Dendritic cell treated with granulocyte-macrophage colony-stimulating factor and Interleukin-4, amounts not matched to agents 40 ng/mL and 50 ng/mL, for 4 days (primary cell): ENCODE results near the gene MAN2A2.
"Not testable (repeated sequence)": the region's sequence is repeated elsewhere in the genome, so short reads cannot be mapped to it uniquely, and the experiment has no call there.

ENCODE experiments used
- H3K27ac Mint-ChIP-seq: one replicate; pipeline ENCODE4 v1.8.0; 2022; ENCODE audit warnings: mild to moderate bottlenecking, mixed read lengths
- H3K27me3 Mint-ChIP-seq: one replicate; pipeline ENCODE4 v1.8.0; 2022; ENCODE audit warnings: mild to moderate bottlenecking, mixed read lengths
- H3K36me3 Mint-ChIP-seq: one replicate; pipeline ENCODE4 v1.8.0; 2022; ENCODE audit warnings: low read depth, mixed read lengths
- H3K4me1 Mint-ChIP-seq: one replicate; pipeline ENCODE4 v1.8.0; 2022; ENCODE audit warnings: low read depth, mixed read lengths
- H3K4me3 Mint-ChIP-seq: one replicate; pipeline ENCODE4 v1.8.0; 2022; ENCODE audit warnings: mild to moderate bottlenecking, moderate library complexity, mixed read lengths
- H3K9me3 Mint-ChIP-seq: one replicate; pipeline ENCODE4 v1.8.0; 2022; ENCODE audit warnings: mixed read lengths
- intact Hi-C: fragments of 100-400 bp; cut with micrococcal nuclease; formaldehyde crosslinking; loops from one replicate; pipeline ENCODE4 v1.15.0; 2022

Gene MAN2A2

GRCh38 chr15:90866161-90866715, 36.9 kb upstream of the MAN2A2 start:
- peaks cover 75% of the 10 kb centered on the region for H3K4me1 Mint-ChIP-seq
- H3K27me3 Mint-ChIP-seq: no peaks in the 10 kb centered on the region
- H3K36me3 Mint-ChIP-seq: peaks cover 25% of the 10 kb centered on the region
- H3K9me3 Mint-ChIP-seq: no peaks in the 10 kb centered on the region
- intact Hi-C loops: no loop called here
- peak overlapping the region; percentile 66 for H3K27ac Mint-ChIP-seq
- H3K4me3 Mint-ChIP-seq: no peak overlapping the region

- Mint-ChIP-seq H3K9me3 (no peaks in the 10 kb centered on the region), H3K27me3 (no peaks in the 10 kb centered on the region), H3K27ac (peak overlapping the region; percentile 66), H3K4me3 (no peak overlapping the region), H3K36me3 (peaks cover 25% of the 10 kb centered on the region), H3K4me1 (peaks cover 75% of the 10 kb centered on the region)
- intact Hi-C loops: no loop called here
These were observed 36.3 kb upstream of the MAN2A2 start for GRCh38 chr15:90866800-90867199.

DNA sequence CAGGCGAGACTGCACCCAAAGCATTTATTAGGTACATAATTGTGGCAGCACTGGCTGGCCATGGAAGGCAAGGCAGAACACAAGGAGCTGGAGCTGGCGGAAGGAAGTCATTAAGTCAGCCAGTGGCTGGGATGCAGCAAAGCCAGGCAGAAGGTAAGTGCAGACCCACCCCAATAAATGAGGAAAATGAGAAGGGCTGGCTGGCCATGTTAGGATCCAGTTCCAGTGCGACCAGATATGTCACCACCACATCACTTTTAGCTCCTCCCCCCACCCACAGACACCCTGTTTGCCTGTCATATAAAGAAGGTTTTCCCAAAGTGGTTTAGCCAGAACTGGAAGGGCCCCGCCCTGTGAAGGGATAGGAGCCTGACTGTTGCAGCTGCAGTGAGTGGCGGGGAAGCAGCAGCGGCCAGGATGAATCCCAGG, 34.8 kb upstream of the MAN2A2 start, which contains the start of gene FURIN:
Gene FURIN (plus strand): TSS at position 328 of the 429 bp plus-strand sequence. CDS start 7,153 bp downstream, outside the sequence.
- no peaks in the 10 kb centered on the region for H3K9me3 Mint-ChIP-seq
- no peaks in the 10 kb centered on the region for H3K27me3 Mint-ChIP-seq
- peaks cover 39% of the 10 kb centered on the region for H3K36me3 Mint-ChIP-seq
- H3K4me1 Mint-ChIP-seq: peaks cover 73% of the 10 kb centered on the region
- H3K4me3 Mint-ChIP-seq: peak within 1 kb of the TSS; percentile 81
- intact Hi-C loops: no loop called here
- H3K27ac Mint-ChIP-seq: peak within 1 kb of the TSS; percentile 89

GRCh38 chr15:90869140-90869541, 34.0 kb upstream of the MAN2A2 start:
- Mint-ChIP-seq H3K36me3 (peaks cover 47% of the 10 kb centered on the region), H3K9me3 (no peaks in the 10 kb centered on the region), H3K27me3 (no peaks in the 10 kb centered on the region), H3K4me3 (peak overlapping the region; percentile 81), H3K27ac (peak overlapping the region; percentile 89), H3K4me1 (peaks cover 74% of the 10 kb centered on the region)
- intact Hi-C loops: no loop called here

DNA sequence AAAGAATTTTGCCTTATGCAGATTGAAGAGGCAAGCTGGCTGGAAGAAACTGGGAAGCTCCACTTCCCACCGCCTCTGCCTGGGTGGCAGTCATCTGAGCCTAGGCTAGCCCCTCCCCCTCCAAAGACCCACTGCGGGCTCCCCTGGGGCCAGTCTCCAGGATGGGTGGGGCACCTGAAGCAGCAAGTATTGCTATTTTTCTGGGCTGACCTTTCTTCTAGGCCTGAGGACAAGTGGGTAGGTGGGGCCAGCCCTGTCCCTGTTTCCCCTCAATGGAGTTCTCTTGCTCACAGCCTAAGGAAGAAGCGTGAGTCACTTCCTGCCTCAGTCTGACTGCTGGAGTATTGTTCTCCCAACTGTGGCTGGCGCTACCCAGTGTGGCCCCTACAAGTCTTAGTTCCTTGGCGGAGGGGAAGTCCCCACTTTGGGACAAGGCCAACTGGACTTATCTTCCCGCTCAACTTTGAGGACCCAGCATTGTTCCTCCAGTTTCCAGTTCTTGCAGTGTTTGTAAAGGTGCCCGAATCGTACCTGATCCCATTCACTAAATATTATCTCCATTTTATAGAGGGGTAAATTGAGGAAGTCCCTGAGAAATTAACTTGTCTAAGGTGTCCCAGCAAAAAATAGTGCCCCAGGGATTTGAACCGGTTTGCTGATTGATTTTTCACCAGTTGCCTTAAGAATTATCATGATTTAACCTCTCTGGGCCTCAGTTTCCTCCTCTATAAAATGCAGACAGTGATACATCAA, 33.3 kb upstream of the MAN2A2 start:
- intact Hi-C loops: loop anchor here (5.0 kb wide), 1 partner anchor 32 kb away; no protein-coding TSS in a partner anchor
- peak overlapping the region; percentile 81 for H3K4me3 Mint-ChIP-seq
- peaks cover 81% of the 10 kb centered on the region for H3K4me1 Mint-ChIP-seq

DNA sequence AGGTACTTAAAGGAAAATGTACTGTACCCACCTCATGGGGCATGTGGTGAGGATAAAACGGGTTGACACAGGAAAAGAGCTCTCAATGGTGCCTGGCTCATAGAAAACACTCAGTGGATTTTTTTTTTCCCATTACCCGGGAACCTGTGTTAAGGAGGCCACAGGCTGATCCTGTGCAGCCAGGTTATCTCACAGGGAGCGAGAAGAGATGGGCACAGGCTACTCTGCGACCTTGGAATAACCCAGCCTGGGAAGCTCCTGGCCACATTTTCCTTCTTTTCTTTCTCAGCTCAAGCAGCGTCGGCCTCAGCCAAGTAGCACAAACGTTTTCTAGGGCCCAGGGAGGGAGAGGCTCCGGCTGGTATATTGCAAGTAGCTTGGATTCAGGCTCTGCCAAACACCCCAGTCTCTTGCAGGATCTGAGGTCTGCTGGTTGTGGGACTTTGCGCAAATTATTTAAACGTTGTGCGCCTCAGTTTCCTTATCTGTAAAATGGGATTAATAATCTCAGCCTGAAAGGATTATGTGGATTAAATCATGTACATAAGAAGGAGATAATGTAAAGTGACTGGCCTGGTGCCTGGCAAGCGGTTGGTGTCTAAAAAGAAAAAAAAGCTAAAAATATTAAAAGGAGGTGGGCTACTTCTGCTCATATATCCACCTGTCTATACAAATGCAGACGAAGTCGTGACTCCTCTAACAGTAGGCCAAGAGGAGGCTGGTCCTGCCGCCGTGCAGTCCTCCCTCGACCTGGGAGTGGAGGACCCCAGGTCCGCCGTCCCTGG, 32.6 kb upstream of the MAN2A2 start:
- peak overlapping the region; percentile 89 for H3K27ac Mint-ChIP-seq
- H3K4me1 Mint-ChIP-seq: peaks cover 87% of the 10 kb centered on the region
- no peaks in the 10 kb centered on the region for H3K27me3 Mint-ChIP-seq
- intact Hi-C loops: loop anchor here (5.0 kb wide), 1 partner anchor 33 kb away; no protein-coding TSS in a partner anchor
- peak overlapping the region; percentile 81 for H3K4me3 Mint-ChIP-seq
- H3K9me3 Mint-ChIP-seq: no peaks in the 10 kb centered on the region
- peaks cover 60% of the 10 kb centered on the region for H3K36me3 Mint-ChIP-seq

More for the DNA sequence above, 33.3 kb upstream of the MAN2A2 start:
- H3K9me3 Mint-ChIP-seq: no peaks in the 10 kb centered on the region
- peaks cover 53% of the 10 kb centered on the region for H3K36me3 Mint-ChIP-seq
- no peaks in the 10 kb centered on the region for H3K27me3 Mint-ChIP-seq
- peak overlapping the region; percentile 89 for H3K27ac Mint-ChIP-seq

- H3K27me3 Mint-ChIP-seq: no peaks in the 10 kb centered on the region
- peak overlapping the region; percentile 89 for H3K27ac Mint-ChIP-seq
- peaks cover 87% of the 10 kb centered on the region for H3K4me1 Mint-ChIP-seq
- peaks cover 67% of the 10 kb centered on the region for H3K36me3 Mint-ChIP-seq
- H3K9me3 Mint-ChIP-seq: no peaks in the 10 kb centered on the region
- H3K4me3 Mint-ChIP-seq: peak overlapping the region; percentile 81
- intact Hi-C loops: loop anchor here (5.0 kb wide), 1 partner anchor 34 kb away; no protein-coding TSS in a partner anchor
These were observed 31.9 kb upstream of the MAN2A2 start for GRCh38 chr15:90871139-90871715.

DNA sequence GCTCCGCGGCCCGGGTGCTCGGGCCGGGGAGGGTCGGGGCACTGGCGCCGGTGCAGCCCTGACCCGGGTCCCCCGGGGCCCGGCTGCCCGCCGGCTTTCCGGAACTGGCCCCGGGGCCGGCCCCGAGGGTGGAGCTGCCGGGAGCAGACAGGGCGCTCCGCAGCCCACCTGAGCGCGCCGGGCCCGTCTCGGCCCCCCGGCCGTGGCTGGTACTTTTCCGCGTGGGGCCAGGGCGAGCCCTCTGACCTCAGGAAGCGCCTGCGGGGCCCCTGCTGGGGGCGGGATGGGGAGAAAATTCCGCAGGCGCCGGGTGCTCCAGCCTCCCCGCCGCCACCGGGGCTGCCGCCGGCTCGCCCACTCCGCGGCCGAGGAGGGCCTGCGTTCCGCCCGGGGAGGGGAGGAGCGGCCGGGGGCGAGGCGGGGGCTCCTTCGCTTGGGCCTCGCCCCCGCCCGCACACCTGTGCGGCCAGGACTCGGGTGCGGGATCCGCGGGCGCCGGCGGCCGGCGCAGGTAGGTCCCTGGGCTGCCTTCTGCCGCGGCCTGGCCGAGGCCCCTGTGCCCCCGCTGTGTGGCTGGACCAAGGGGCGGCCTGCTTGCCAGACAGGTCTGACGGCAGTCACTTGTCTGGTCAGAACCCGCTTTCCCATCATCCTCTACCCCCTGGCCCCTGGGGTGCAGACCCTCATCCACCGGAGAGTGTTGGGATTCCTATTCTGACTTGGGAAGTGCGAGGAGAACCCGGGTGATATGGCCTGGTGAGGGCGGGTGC, 31.2 kb upstream of the MAN2A2 start:
- Mint-ChIP-seq H3K27ac (peak overlapping the region; percentile 89), H3K4me1 (peaks cover 87% of the 10 kb centered on the region)

GRCh38 chr15:90872486-90873184, 30.5 kb upstream of the MAN2A2 start:
- H3K36me3 Mint-ChIP-seq: peaks cover 81% of the 10 kb centered on the region
- peak overlapping the region; percentile 84 for H3K4me3 Mint-ChIP-seq
- no peaks in the 10 kb centered on the region for H3K27me3 Mint-ChIP-seq
- peak overlapping the region; percentile 89 for H3K27ac Mint-ChIP-seq
- intact Hi-C loops: loop anchor here (5.0 kb wide), 1 partner anchor 35 kb away; no protein-coding TSS in a partner anchor
- no peaks in the 10 kb centered on the region for H3K9me3 Mint-ChIP-seq
- peaks cover 87% of the 10 kb centered on the region for H3K4me1 Mint-ChIP-seq

More for the DNA sequence above, 31.2 kb upstream of the MAN2A2 start:
- no peaks in the 10 kb centered on the region for H3K27me3 Mint-ChIP-seq
- H3K9me3 Mint-ChIP-seq: no peaks in the 10 kb centered on the region
- intact Hi-C loops: loop anchor here (5.0 kb wide), 1 partner anchor 35 kb away; no protein-coding TSS in a partner anchor
- peak overlapping the region; percentile 84 for H3K4me3 Mint-ChIP-seq
- peaks cover 74% of the 10 kb centered on the region for H3K36me3 Mint-ChIP-seq

- Mint-ChIP-seq H3K27me3 (no peaks in the 10 kb centered on the region), H3K36me3 (peaks cover 87% of the 10 kb centered on the region), H3K4me1 (peaks cover 84% of the 10 kb centered on the region), H3K27ac (peak overlapping the region; percentile 89), H3K9me3 (no peaks in the 10 kb centered on the region), H3K4me3 (peak overlapping the region; percentile 84)
- intact Hi-C loops: loop anchor here (5.0 kb wide), 1 partner anchor 36 kb away; no protein-coding TSS in a partner anchor
These were observed 29.6 kb upstream of the MAN2A2 start for GRCh38 chr15:90873488-90873997.

DNA sequence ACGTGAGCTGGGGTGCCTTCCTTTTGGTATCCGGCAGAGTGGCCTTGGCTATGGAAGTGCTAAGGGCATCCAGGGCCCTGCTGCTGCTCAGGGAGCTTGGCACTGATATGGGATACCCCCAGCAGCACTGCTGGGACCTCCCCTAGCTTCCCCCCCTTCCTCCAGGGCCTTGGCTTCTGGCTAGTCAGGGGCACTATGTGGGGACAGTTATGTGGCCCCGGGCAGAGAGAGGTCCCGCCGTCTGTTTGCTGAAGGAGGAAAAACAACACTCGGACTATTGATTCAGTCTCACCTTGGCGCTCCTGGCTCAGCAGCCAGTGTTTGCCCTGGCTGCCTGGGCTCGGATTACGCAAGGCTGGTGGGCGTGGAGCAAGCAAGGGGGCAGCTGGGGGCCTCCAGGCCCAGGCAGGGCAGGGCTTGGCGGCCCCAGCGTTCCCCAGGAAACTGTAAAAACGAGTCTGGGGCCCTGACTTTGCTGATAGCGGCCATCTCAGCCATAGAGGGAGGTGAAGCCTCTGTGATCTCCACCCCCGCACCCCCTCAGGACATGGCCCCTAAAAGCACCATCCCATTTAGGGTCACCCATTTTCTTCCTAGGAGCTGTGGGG, 29.0 kb upstream of the MAN2A2 start:
- intact Hi-C loops: loop anchor here (5.0 kb wide), 1 partner anchor 37 kb away; no protein-coding TSS in a partner anchor
- peaks cover 78% of the 10 kb centered on the region for H3K4me1 Mint-ChIP-seq

DNA sequence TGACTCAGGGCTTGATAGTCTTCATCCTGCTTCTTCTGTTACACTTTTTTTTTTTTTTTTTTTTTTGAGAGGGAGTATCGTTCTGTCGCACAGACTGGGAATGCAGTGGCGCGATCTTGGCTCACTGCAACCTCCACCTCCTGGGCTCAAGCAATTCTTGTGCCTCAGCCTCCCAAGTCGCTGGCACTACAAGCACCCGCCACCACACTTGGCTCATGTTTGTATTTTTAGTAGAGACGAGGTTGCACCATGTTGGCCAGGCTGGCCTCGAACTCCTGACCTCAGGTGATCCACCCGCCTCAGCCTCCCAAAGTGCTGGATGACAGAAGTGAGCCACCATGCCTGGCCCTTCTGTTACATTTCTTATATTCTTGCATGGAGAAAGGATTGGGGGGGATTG, 28.1 kb upstream of the MAN2A2 start:
- Mint-ChIP-seq H3K27ac (peak overlapping the region; percentile 18), H3K4me1 (peaks cover 75% of the 10 kb centered on the region), H3K36me3 (peaks cover 93% of the 10 kb centered on the region)
- intact Hi-C loops: loop anchor here (5.0 kb wide), 1 partner anchor 38 kb away; no protein-coding TSS in a partner anchor
- H3K9me3 Mint-ChIP-seq, H3K4me3 Mint-ChIP-seq, H3K27me3 Mint-ChIP-seq: not testable (repeated sequence)

More for the DNA sequence above, 29.0 kb upstream of the MAN2A2 start:
- H3K9me3 Mint-ChIP-seq: no peaks in the 10 kb centered on the region
- no peaks in the 10 kb centered on the region for H3K27me3 Mint-ChIP-seq
- H3K27ac Mint-ChIP-seq: peak overlapping the region; percentile 67
- peak overlapping the region; percentile 84 for H3K4me3 Mint-ChIP-seq
- H3K36me3 Mint-ChIP-seq: peaks cover 87% of the 10 kb centered on the region
